ENCODE data around the gene ADAMTS20. TPM values are rescaled to one million over a fixed set of nuclear protein-coding genes. Genes with fewer than 3 reads are reported as not detected.

Gene ADAMTS20
- total RNA-seq, 1 experiment from 2014 or later = not detected

DNA sequence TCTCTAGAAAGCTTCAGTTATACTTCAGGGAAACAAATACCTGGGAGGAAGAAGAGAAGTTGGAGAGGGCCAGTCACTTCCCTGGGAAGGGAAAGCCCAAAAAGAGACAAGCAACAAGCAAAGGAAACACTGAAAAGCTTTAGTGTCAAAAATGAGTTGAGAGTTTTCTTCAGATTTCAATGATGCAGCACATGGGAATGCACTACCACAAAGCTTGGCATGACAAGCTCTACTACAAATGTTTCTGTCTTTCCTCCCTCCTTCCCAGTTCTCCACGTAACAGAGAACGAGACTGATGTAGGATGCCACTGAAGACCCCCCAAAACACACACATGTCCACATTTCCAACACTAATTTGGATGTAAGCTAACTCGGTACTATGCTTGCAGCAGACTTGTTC lies 26.8 kb upstream of the ADAMTS20 start:
- no peak for DNase-seq (ENCODE audit: low read depth, low spot score)
- no peak for ATAC-seq
- H3K4me3 ChIP-seq (ENCODE audit: low read depth in 2 of 2, low read length in 2 of 2) = no peak overlapping the region
- H3K27ac ChIP-seq (ENCODE audit: low read length) = no peak overlapping the region
- TF ChIP-seq TCF7L2 (IDR thresholded peaks at IDR 0.05; ENCODE audit: low read depth, low read length) (no peak), SIN3A (IDR thresholded peaks at IDR 0.05; ENCODE audit: borderline replicate concordance, insufficient read depth, low read depth, low read length) (no peak)
- ChIA-PET POLR2A (no interaction called here), CTCF (no interaction called here)
- no peaks in the 10 kb centered on the region for H3K9me3 ChIP-seq (ENCODE audit: control insufficient read depth, insufficient read depth, low read depth, low read length)
- no TSS peak for BruUV-seq (replicated peaks)
- no peaks in the 10 kb centered on the region for H3K4me1 ChIP-seq (ENCODE audit: control insufficient read depth, insufficient read depth, low read length)
- in situ Hi-C loops (cut with HindIII; ENCODE audit: low pct_unique_long_range_greater_than_20kb, low sequenced_read_pairs) (no loop called here), intact Hi-C loops (cut with micrococcal nuclease; ENCODE audit: unreplicated experiment) (no loop called here)
- no peaks in the 10 kb centered on the region for H3K36me3 ChIP-seq (ENCODE audit: control insufficient read depth, insufficient read depth, low read length)
- no peaks in the 10 kb centered on the region for H3K27me3 ChIP-seq (ENCODE audit: control insufficient read depth, insufficient read depth, low read length)

DNA sequence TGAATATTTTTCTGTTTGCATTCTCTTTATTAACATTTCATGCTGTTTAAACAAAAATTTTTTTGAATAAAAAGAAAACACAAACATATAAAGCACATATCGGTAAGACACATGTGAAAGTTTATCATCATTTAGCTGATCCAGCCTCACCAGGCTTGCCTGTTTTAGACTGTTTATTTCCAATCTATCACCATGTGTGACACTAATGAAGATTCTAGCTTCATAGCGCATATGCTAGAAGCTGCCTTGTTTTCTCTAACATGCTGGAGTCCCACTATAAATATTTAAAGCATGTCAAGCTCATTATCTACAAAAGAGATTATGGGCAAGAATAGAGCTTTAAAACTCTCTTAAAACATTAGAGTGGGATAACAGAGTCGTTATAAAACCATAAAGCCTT lies 25.4 kb upstream of the ADAMTS20 start:
- Histone ChIP-seq H3K36me3 (ENCODE audit: control insufficient read depth, insufficient read depth, low read length) (no peaks in the 10 kb centered on the region), H3K4me1 (ENCODE audit: control insufficient read depth, insufficient read depth, low read length) (no peaks in the 10 kb centered on the region), H3K27me3 (ENCODE audit: control insufficient read depth, insufficient read depth, low read length) (no peaks in the 10 kb centered on the region), H3K9me3 (ENCODE audit: control insufficient read depth, insufficient read depth, low read depth, low read length) (no peaks in the 10 kb centered on the region), H3K27ac (ENCODE audit: low read length) (no peak overlapping the region), H3K4me3 (ENCODE audit: low read depth in 2 of 2, low read length in 2 of 2) (no peak overlapping the region)
- BruUV-seq (replicated peaks) = no TSS peak
- POLR2A ChIA-PET = no interaction called here
- TF ChIP-seq SIN3A (IDR thresholded peaks at IDR 0.05; ENCODE audit: borderline replicate concordance, insufficient read depth, low read depth, low read length) (no peak), TCF7L2 (IDR thresholded peaks at IDR 0.05; ENCODE audit: low read depth, low read length) (no peak), POLR2AphosphoS5 (IDR thresholded peaks at IDR 0.05; ENCODE audit: low read depth, low read length) (no peak)
- TF ChIP-seq, protein P1, sequence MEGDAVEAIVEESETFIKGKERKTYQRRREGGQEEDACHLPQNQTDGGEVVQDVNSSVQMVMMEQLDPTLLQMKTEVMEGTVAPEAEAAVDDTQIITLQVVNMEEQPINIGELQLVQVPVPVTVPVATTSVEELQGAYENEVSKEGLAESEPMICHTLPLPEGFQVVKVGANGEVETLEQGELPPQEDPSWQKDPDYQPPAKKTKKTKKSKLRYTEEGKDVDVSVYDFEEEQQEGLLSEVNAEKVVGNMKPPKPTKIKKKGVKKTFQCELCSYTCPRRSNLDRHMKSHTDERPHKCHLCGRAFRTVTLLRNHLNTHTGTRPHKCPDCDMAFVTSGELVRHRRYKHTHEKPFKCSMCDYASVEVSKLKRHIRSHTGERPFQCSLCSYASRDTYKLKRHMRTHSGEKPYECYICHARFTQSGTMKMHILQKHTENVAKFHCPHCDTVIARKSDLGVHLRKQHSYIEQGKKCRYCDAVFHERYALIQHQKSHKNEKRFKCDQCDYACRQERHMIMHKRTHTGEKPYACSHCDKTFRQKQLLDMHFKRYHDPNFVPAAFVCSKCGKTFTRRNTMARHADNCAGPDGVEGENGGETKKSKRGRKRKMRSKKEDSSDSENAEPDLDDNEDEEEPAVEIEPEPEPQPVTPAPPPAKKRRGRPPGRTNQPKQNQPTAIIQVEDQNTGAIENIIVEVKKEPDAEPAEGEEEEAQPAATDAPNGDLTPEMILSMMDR (IDR thresholded peaks at IDR 0.05) = no peak
- TF ChIP-seq, protein P2, sequence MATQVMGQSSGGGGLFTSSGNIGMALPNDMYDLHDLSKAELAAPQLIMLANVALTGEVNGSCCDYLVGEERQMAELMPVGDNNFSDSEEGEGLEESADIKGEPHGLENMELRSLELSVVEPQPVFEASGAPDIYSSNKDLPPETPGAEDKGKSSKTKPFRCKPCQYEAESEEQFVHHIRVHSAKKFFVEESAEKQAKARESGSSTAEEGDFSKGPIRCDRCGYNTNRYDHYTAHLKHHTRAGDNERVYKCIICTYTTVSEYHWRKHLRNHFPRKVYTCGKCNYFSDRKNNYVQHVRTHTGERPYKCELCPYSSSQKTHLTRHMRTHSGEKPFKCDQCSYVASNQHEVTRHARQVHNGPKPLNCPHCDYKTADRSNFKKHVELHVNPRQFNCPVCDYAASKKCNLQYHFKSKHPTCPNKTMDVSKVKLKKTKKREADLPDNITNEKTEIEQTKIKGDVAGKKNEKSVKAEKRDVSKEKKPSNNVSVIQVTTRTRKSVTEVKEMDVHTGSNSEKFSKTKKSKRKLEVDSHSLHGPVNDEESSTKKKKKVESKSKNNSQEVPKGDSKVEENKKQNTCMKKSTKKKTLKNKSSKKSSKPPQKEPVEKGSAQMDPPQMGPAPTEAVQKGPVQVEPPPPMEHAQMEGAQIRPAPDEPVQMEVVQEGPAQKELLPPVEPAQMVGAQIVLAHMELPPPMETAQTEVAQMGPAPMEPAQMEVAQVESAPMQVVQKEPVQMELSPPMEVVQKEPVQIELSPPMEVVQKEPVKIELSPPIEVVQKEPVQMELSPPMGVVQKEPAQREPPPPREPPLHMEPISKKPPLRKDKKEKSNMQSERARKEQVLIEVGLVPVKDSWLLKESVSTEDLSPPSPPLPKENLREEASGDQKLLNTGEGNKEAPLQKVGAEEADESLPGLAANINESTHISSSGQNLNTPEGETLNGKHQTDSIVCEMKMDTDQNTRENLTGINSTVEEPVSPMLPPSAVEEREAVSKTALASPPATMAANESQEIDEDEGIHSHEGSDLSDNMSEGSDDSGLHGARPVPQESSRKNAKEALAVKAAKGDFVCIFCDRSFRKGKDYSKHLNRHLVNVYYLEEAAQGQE (IDR thresholded peaks at IDR 0.05; ENCODE audit: insufficient read depth in 1 of 2, low read depth in 2 of 2, low read length in 1 of 2) = no peak
- intact Hi-C loops (cut with micrococcal nuclease; ENCODE audit: unreplicated experiment) = no loop called here
- no peak for ATAC-seq
- CTCF ChIA-PET = no interaction called here
- DNase-seq (ENCODE audit: low read depth, low spot score) = no peak
- in situ Hi-C loops (cut with HindIII; ENCODE audit: low pct_unique_long_range_greater_than_20kb, low sequenced_read_pairs) = no loop called here

DNA sequence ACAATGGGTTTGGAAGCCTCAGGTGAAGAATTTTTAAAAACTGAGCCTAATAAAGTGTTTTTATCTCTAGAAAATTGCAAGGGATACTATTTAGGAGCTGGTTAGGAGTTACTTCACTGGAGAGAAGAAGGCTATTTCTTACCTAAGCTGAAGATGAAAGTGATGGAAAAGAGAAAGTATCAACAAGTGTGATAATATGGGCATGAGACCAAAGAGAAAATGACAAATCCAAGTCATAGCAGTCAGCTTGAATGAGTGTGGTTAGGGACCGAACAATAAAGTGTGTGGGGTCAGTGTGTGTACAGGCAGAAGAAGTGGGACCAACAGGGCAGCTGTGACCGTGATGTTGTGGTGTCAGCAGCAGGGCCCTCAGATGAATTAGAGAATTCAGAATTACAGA lies 24.2 kb upstream of the ADAMTS20 start:
- ChIA-PET POLR2A (no interaction called here), CTCF (no interaction called here)
- no peak overlapping the region for H3K4me3 ChIP-seq (ENCODE audit: low read depth in 2 of 2, low read length in 2 of 2)
- in situ Hi-C loops (cut with HindIII; ENCODE audit: low pct_unique_long_range_greater_than_20kb, low sequenced_read_pairs) (no loop called here), intact Hi-C loops (cut with micrococcal nuclease; ENCODE audit: unreplicated experiment) (no loop called here)
- TF ChIP-seq POLR2AphosphoS5 (IDR thresholded peaks at IDR 0.05; ENCODE audit: low read depth, low read length) (no peak), SIN3A (IDR thresholded peaks at IDR 0.05; ENCODE audit: borderline replicate concordance, insufficient read depth, low read depth, low read length) (no peak), TCF7L2 (IDR thresholded peaks at IDR 0.05; ENCODE audit: low read depth, low read length) (no peak)
- TF ChIP-seq, protein P1 (IDR thresholded peaks at IDR 0.05) = no peak
- H3K27me3 ChIP-seq (ENCODE audit: control insufficient read depth, insufficient read depth, low read length) = no peaks in the 10 kb centered on the region; the same call in 1 of the 2 replicates
- BruUV-seq (replicated peaks) = no TSS peak
- no peak overlapping the region for H3K27ac ChIP-seq (ENCODE audit: low read length)
- H3K36me3 ChIP-seq (ENCODE audit: control insufficient read depth, insufficient read depth, low read length) = no peaks in the 10 kb centered on the region
- H3K9me3 ChIP-seq (ENCODE audit: control insufficient read depth, insufficient read depth, low read depth, low read length) = no peaks in the 10 kb centered on the region
- ATAC-seq (no peak), DNase-seq (ENCODE audit: low read depth, low spot score) (no peak)
- no peaks in the 10 kb centered on the region for H3K4me1 ChIP-seq (ENCODE audit: control insufficient read depth, insufficient read depth, low read length)
